HEK293 (cell line): ENCODE measurements around the gene LTB4R.

Experiments
- SP2 ChIP-seq: fragments of 450-650 bp; formaldehyde crosslinking; IDR thresholded peaks from 2 replicates; pipeline ENCODE4 v1.5.1; 2016; ENCODE audit warnings: missing biosample characterization, missing genetic modification characterization
- TF ChIP-seq, protein P1 (sequence below): fragments of 450-650 bp; formaldehyde crosslinking; IDR thresholded peaks from 2 replicates; pipeline ENCODE4 v1.5.1; 2016; ENCODE audit warnings: missing biosample characterization, missing genetic modification characterization

DNA sequence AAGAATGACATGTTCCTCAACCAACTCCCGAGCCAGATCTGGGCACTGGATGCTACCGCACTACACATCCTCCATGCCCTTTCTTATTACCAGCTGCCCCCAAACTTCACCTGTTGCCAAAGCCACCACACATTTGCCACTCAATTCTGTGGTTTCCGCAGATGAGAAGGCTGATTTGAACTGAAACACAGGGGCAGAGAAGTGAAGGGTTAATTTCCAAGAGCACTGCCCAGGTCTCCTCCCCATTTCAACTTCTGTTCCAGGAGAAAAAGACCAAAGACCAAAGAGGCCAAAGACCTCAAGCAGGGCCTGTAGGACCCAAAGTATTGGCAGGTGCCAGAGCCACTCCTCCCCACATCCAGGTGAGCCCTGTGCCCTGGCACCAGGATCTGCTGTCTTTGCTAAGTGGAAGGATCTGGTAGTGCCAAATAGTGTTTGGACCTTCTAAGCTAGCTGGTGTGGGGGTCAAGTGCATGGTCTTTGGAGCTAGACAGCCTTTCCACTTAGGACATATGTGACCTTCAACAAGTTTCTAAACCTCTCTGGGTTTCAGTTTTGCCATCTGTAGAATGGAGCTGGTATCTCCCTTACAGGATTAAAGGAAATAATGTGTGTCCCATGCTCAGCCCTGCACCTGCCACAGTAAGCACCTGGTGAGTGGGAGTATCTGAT, 19.7 kb upstream of the LTB4R start:
- TF ChIP-seq SP2 (tag by site-specific recombination): no peak
- TF ChIP-seq, protein P1, sequence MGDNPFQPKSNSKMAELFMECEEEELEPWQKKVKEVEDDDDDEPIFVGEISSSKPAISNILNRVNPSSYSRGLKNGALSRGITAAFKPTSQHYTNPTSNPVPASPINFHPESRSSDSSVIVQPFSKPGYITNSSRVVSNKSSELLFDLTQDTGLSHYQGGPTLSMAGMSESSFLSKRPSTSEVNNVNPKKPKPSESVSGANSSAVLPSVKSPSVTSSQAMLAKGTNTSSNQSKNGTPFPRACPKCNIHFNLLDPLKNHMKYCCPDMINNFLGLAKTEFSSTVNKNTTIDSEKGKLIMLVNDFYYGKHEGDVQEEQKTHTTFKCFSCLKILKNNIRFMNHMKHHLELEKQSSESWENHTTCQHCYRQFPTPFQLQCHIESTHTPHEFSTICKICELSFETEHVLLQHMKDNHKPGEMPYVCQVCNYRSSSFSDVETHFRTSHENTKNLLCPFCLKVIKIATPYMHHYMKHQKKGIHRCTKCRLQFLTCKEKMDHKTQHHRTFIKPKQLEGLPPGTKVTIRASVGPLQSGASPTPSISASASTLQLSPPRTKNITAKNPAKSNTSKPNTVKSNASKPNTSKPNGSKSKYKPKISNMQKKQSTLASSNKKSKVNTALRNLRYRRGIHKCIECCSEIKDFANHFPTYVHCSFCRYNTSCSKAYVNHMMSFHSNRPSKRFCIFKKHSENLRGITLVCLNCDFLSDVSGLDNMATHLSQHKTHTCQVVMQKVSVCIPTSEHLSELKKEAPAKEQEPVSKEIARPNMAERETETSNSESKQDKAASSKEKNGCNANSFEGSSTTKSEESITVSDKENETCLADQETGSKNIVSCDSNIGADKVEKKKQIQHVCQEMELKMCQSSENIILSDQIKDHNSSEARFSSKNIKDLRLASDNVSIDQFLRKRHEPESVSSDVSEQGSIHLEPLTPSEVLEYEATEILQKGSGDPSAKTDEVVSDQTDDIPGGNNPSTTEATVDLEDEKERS (tag by site-specific recombination): no peak
